ENCODE results near the gene ALDH4A1. TPM values are rescaled to one million over a fixed set of nuclear protein-coding genes. Genes with fewer than 3 reads are reported as not detected.

Gene ALDH4A1
- total and polyA plus RNA-seq, 2 of the 4 experiments (the other 2 are of a cell fraction) = 8.6 to 21.1 TPM

DNA sequence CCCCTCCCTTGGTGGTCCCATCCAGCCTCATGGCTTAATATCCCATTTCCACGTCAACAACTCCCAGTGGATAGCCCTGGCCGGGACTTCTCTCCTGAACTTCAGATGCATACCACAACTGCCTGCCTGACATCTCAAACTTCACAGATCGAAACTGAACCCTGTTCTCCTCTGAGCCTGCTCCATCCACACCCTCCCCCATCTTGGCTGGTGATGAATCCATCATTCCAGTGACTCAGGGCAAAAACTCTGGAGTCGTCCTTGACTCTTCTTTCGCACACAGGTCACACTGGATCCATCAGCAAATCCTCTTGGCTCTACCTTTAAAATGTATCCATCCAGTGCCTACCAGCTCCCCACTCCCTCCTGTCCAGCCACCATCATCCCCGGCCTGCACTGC lies 46.8 kb downstream of the ALDH4A1 start:
- Histone ChIP-seq H3K27me3 (ENCODE audit: control insufficient read depth, insufficient read depth, low read length) (peaks cover 3% of the 10 kb centered on the region; the same call in 1 of the 2 replicates), H3K4me2 (ENCODE audit: low read depth, low read length) (no peak overlapping the region), H3K18ac (ENCODE audit: low read depth, low read length) (no peak overlapping the region), H2AFZ (replicated peaks; ENCODE audit: low read length, poor library complexity) (peak overlapping the region; percentile 33), H4K20me1 (ENCODE audit: insufficient read depth, low read length) (no peaks in the 10 kb centered on the region), H2AK9ac (replicated peaks; ENCODE audit: low read depth, low read length, poor library complexity) (no peak overlapping the region), H2AK5ac (ENCODE audit: low read depth, low read length) (no peak overlapping the region), H3K4me1 (ENCODE audit: control insufficient read depth, insufficient read depth, low read length) (no peaks in the 10 kb centered on the region), H3K9me1 (ENCODE audit: insufficient read depth, low read length) (no peaks in the 10 kb centered on the region), H2BK20ac (ENCODE audit: low read depth, low read length) (no peak overlapping the region), H2BK15ac (ENCODE audit: low read depth, low read length) (no peak overlapping the region), H3K23ac (ENCODE audit: low read depth, low read length) (no peak overlapping the region), H4K5ac (ENCODE audit: low read depth, low read length) (no peak overlapping the region), H3K27ac (ENCODE audit: insufficient read depth, low read length) (no peak overlapping the region), H4K8ac (ENCODE audit: low read depth in 2 of 2, low read length in 2 of 2) (no peak overlapping the region), H3K79me1 (ENCODE audit: low read depth in 1 of 2, low read length in 2 of 2) (no peaks in the 10 kb centered on the region), H3K4me3 (ENCODE audit: insufficient read depth, low read depth, low read length) (no peak overlapping the region), H3K9ac (ENCODE audit: low read depth, low read length) (no peak overlapping the region), H2BK120ac (ENCODE audit: low read depth, low read length) (no peak overlapping the region), H3K9me3 (ENCODE audit: control insufficient read depth, insufficient read depth, low read length) (peaks cover 2% of the 10 kb centered on the region; the same call in 1 of the 2 replicates), H3K56ac (ENCODE audit: extremely low read depth, insufficient read depth, low read length) (no peak overlapping the region), H2BK5ac (ENCODE audit: low read depth, low read length, poor library complexity, severe bottlenecking) (no peak overlapping the region), H4K91ac (ENCODE audit: insufficient read depth, low read depth, low read length) (no peak overlapping the region), H3K36me3 (ENCODE audit: control insufficient read depth, insufficient read depth, low read length) (no peaks in the 10 kb centered on the region), H3K14ac (replicated peaks; ENCODE audit: low read depth, low read length) (no peak overlapping the region), H3K4ac (ENCODE audit: low read depth, low read length) (no peak overlapping the region)
- ChIA-PET POLR2A (ENCODE audit: unreplicated experiment) (no interaction called here), CTCF (no interaction called here)
- 71% methylated on average over 4 of the region's 6 CpGs; no CpG with 5 or more reads in 1 of the 2 experiments for WGBS, 2 experiments (ENCODE audit: extremely low coverage in 2 of 2, insufficient read length in 1 of 2)
- in situ Hi-C loops (cut with MboI; ENCODE audit: low sequenced_read_pairs) (no loop called here), intact Hi-C loops (cut with micrococcal nuclease) (no loop called here), dilution Hi-C loops (cut with HindIII; ENCODE audit: low sequenced_read_pairs, unreplicated experiment) (no loop called here)
- TF ChIP-seq RFX5 (IDR thresholded peaks at IDR 0.05; ENCODE audit: low read depth, low read length) (no peak), FOS (IDR thresholded peaks at IDR 0.05; ENCODE audit: low read depth, low read length) (no peak), MAFK (IDR thresholded peaks at IDR 0.05; ENCODE audit: low read depth, low read length) (no peak), POLR2A (IDR thresholded peaks at IDR 0.05; ENCODE audit: low read depth, low read length) (no peak), MXI1 (IDR thresholded peaks at IDR 0.05; ENCODE audit: borderline replicate concordance, low read depth, low read length) (no peak), NFE2L2 (IDR thresholded peaks at IDR 0.05; ENCODE audit: low read depth, low read length) (no peak), BHLHE40 (IDR thresholded peaks at IDR 0.05; ENCODE audit: low read depth, low read length) (no peak), CEBPB (IDR thresholded peaks at IDR 0.05; ENCODE audit: low read depth, low read length) (no peak), RAD21 (IDR thresholded peaks at IDR 0.05; ENCODE audit: low read length) (no peak), RCOR1 (IDR thresholded peaks at IDR 0.05; ENCODE audit: insufficient replicate concordance, low read length) (no peak), CHD1 (IDR thresholded peaks at IDR 0.05; ENCODE audit: low read depth, low read length) (no peak), MAZ (IDR thresholded peaks at IDR 0.05; ENCODE audit: borderline replicate concordance, low read depth, low read length) (no peak), SMC3 (IDR thresholded peaks at IDR 0.05; ENCODE audit: low read depth, low read length) (no peak)
- TF ChIP-seq, protein P1, sequence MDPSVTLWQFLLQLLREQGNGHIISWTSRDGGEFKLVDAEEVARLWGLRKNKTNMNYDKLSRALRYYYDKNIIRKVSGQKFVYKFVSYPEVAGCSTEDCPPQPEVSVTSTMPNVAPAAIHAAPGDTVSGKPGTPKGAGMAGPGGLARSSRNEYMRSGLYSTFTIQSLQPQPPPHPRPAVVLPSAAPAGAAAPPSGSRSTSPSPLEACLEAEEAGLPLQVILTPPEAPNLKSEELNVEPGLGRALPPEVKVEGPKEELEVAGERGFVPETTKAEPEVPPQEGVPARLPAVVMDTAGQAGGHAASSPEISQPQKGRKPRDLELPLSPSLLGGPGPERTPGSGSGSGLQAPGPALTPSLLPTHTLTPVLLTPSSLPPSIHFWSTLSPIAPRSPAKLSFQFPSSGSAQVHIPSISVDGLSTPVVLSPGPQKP (IDR thresholded peaks at IDR 0.05; ENCODE audit: borderline replicate concordance, low read depth, low read length) = no peak
- TF ChIP-seq, protein P2, sequence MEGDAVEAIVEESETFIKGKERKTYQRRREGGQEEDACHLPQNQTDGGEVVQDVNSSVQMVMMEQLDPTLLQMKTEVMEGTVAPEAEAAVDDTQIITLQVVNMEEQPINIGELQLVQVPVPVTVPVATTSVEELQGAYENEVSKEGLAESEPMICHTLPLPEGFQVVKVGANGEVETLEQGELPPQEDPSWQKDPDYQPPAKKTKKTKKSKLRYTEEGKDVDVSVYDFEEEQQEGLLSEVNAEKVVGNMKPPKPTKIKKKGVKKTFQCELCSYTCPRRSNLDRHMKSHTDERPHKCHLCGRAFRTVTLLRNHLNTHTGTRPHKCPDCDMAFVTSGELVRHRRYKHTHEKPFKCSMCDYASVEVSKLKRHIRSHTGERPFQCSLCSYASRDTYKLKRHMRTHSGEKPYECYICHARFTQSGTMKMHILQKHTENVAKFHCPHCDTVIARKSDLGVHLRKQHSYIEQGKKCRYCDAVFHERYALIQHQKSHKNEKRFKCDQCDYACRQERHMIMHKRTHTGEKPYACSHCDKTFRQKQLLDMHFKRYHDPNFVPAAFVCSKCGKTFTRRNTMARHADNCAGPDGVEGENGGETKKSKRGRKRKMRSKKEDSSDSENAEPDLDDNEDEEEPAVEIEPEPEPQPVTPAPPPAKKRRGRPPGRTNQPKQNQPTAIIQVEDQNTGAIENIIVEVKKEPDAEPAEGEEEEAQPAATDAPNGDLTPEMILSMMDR (conservative IDR thresholded peaks at IDR 0.05; ENCODE audit: low read depth, low read length) = no peak
- TF ChIP-seq, protein P3, sequence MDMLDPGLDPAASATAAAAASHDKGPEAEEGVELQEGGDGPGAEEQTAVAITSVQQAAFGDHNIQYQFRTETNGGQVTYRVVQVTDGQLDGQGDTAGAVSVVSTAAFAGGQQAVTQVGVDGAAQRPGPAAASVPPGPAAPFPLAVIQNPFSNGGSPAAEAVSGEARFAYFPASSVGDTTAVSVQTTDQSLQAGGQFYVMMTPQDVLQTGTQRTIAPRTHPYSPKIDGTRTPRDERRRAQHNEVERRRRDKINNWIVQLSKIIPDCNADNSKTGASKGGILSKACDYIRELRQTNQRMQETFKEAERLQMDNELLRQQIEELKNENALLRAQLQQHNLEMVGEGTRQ (IDR thresholded peaks at IDR 0.05; ENCODE audit: low read depth, low read length) = no peak
- no TSS peak for BruUV-seq (replicated peaks)
- DNase-seq = no peak
- no peak for ATAC-seq (ENCODE audit: low read depth)
